Measurements from ENCODE around the gene STPG4.

STPG4 gene

GRCh38 chr2:47089083-47089464, 66.0 kb downstream of the STPG4 start:
- DNase-seq (ENCODE audit: low read depth, low spot score), result no peak

- no peak for DNase-seq (ENCODE audit: low read depth, low spot score)
Observed at GRCh38 chr2:47088371-47089082, 66.6 kb downstream of the STPG4 start.

- DNase-seq (ENCODE audit: low read depth, low spot score), result no peak
Observed at GRCh38 chr2:47087051-47087450, 68.1 kb downstream of the STPG4 start.

GRCh38 chr2:47086571-47086970, 68.5 kb downstream of the STPG4 start:
- no peak for DNase-seq (ENCODE audit: low read depth, low spot score)

- DNase-seq (ENCODE audit: low read depth, low spot score), result no peak
Observed at GRCh38 chr2:47086054-47086471, 69.0 kb downstream of the STPG4 start.

GRCh38 chr2:47083886-47084687, 71.0 kb downstream of the STPG4 start:
- DNase-seq (ENCODE audit: low read depth, low spot score), result no peak

GRCh38 chr2:47083485-47083884, 71.6 kb downstream of the STPG4 start:
- DNase-seq (ENCODE audit: low read depth, low spot score), result no peak

- no peak for DNase-seq (ENCODE audit: low read depth, low spot score)
Observed at GRCh38 chr2:47083005-47083404, 72.1 kb downstream of the STPG4 start.

GRCh38 chr2:47080888-47081301, 74.2 kb downstream of the STPG4 start:
- no peak for DNase-seq (ENCODE audit: low read depth, low spot score)

GRCh38 chr2:47079515-47080412, 75.3 kb downstream of the STPG4 start:
- no peak for DNase-seq (ENCODE audit: low read depth, low spot score)

GRCh38 chr2:47078541-47079482, 76.3 kb downstream of the STPG4 start:
- no peak for DNase-seq (ENCODE audit: low read depth, low spot score)

- DNase-seq (ENCODE audit: low read depth, low spot score), result no peak
Observed at GRCh38 chr2:47077442-47078117, 77.5 kb downstream of the STPG4 start.

- no peak for DNase-seq (ENCODE audit: low read depth, low spot score)
Observed at GRCh38 chr2:47076586-47077441, 78.3 kb downstream of the STPG4 start.

GRCh38 chr2:47076126-47076506, 79.0 kb downstream of the STPG4 start:
- no peak for DNase-seq (ENCODE audit: low read depth, low spot score)

- no peak for DNase-seq (ENCODE audit: low read depth, low spot score)
Observed at GRCh38 chr2:47075361-47076125, 79.6 kb downstream of the STPG4 start.

- DNase-seq (ENCODE audit: low read depth, low spot score), result no peak
Observed at GRCh38 chr2:47074691-47075090, 80.4 kb downstream of the STPG4 start.

- no peak for DNase-seq (ENCODE audit: low read depth, low spot score)
Observed at GRCh38 chr2:47073641-47074040, 81.5 kb downstream of the STPG4 start.

- DNase-seq (ENCODE audit: low read depth, low spot score), result no peak
Observed at GRCh38 chr2:47073217-47073616, 81.9 kb downstream of the STPG4 start.

- no peak for DNase-seq (ENCODE audit: low read depth, low spot score)
Observed at GRCh38 chr2:47072728-47073191, 82.3 kb downstream of the STPG4 start.
